ENCODE results near the gene CHRNA4. TPM values are rescaled to one million over a fixed set of nuclear protein-coding genes. Genes with fewer than 3 reads are reported as not detected.

CHRNA4 gene
- total and polyA plus RNA-seq, 2 of the 4 experiments (the other 2 are of a cell fraction), result not detected

DNA sequence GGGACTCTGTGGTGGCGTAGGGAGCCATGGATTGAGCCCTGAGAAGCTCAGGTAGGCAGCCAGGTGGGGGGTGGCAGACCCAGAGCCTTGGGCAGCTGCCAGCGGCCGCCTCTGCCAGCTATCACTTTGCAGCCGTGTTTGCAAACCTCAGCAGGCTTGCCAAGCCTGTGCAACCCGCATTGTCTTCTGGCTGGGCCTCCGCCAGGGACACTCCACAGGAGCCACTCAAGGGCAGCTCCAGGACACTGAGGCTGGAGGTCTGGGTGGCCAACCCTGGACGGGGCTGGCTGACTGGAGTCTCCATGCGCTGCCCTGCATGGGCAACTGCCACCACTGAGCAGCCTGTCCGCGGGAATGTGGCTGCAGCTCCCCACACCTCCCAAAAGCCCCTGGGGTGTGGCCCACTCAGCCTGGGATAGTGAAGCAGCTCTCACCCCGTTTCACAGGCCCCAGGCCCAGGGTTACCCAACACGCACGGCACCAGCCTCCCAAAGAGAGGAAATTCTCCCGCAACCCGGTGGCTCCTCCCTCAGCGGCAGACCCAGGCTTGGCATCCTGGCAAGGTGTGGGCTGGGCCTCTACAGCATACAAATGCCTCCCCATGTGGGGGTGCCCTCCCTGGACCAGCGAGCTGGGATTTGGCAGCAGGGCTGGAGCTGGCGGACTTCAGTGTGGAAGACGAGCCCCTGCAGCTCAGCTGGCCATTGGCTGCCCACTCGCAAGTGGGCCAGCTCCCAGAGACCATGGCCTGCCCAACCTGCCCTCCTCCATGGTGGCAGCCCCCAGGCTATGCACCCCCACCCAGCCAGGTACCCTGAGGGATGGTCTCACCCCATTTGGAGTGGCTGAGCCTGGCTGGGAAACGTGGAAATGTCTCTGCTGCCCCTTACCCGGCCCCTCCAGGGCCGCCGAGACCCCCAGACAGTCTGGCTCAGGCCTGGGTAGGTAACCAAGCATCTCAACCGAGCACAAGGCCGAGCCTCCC, 2.9 kb downstream of the CHRNA4 start:
- Histone ChIP-seq H3K4ac (ENCODE audit: low read depth, low read length) (no peak overlapping the region), H3K27ac (ENCODE audit: insufficient read depth, low read length) (no peak overlapping the region), H4K8ac (ENCODE audit: low read depth in 2 of 2, low read length in 2 of 2) (no peak overlapping the region), H3K27me3 (ENCODE audit: control insufficient read depth, insufficient read depth, low read length) (peaks cover 31% of the 10 kb centered on the region), H2AK5ac (ENCODE audit: low read depth, low read length) (no peak overlapping the region), H3K36me3 (ENCODE audit: control insufficient read depth, insufficient read depth, low read length) (no peaks in the 10 kb centered on the region), H4K91ac (ENCODE audit: insufficient read depth, low read depth, low read length) (no peak overlapping the region), H3K9ac (ENCODE audit: low read depth, low read length) (no peak overlapping the region), H3K79me1 (ENCODE audit: low read depth in 1 of 2, low read length in 2 of 2) (no peaks in the 10 kb centered on the region), H3K18ac (ENCODE audit: low read depth, low read length) (no peak overlapping the region), H3K4me3 (ENCODE audit: insufficient read depth, low read depth, low read length) (no peak overlapping the region), H2BK5ac (ENCODE audit: low read depth, low read length, poor library complexity, severe bottlenecking) (no peak overlapping the region), H3K4me1 (ENCODE audit: control insufficient read depth, insufficient read depth, low read length) (no peaks in the 10 kb centered on the region), H3K23ac (ENCODE audit: low read depth, low read length) (no peak overlapping the region), H2BK15ac (ENCODE audit: low read depth, low read length) (no peak overlapping the region), H4K20me1 (ENCODE audit: insufficient read depth, low read length) (no peaks in the 10 kb centered on the region), H3K9me3 (ENCODE audit: control insufficient read depth, insufficient read depth, low read length) (no peaks in the 10 kb centered on the region), H2BK120ac (ENCODE audit: low read depth, low read length) (no peak overlapping the region), H3K56ac (ENCODE audit: extremely low read depth, insufficient read depth, low read length) (no peak overlapping the region), H4K5ac (ENCODE audit: low read depth, low read length) (no peak overlapping the region), H3K14ac (replicated peaks; ENCODE audit: low read depth, low read length) (no peak overlapping the region), H2AK9ac (replicated peaks; ENCODE audit: low read depth, low read length, poor library complexity) (no peak overlapping the region), H3K9me1 (ENCODE audit: insufficient read depth, low read length) (no peaks in the 10 kb centered on the region), H2BK20ac (ENCODE audit: low read depth, low read length) (no peak overlapping the region), H2AFZ (replicated peaks; ENCODE audit: low read length, poor library complexity) (no peak overlapping the region), H3K4me2 (ENCODE audit: low read depth, low read length) (no peak overlapping the region)
- DNase-seq (no peak), ATAC-seq (ENCODE audit: low read depth) (no peak)
- in situ Hi-C loops (cut with MboI; ENCODE audit: low sequenced_read_pairs) (no loop called here), dilution Hi-C loops (cut with HindIII; ENCODE audit: low sequenced_read_pairs, unreplicated experiment) (no loop called here), intact Hi-C loops (cut with micrococcal nuclease) (no loop called here)
- 59% methylated on average over 10 of the region's 26 CpGs; no CpG with 5 or more reads in 1 of the 2 experiments for WGBS, 2 experiments (ENCODE audit: extremely low coverage in 2 of 2, insufficient read length in 1 of 2)
- BruUV-seq (replicated peaks), result no TSS peak
- ChIA-PET POLR2A (ENCODE audit: unreplicated experiment) (no interaction called here), CTCF (no interaction called here)
- no peak for TF ChIP-seq RAD21 (IDR thresholded peaks at IDR 0.05; ENCODE audit: low read length)
- TF ChIP-seq, protein P1, sequence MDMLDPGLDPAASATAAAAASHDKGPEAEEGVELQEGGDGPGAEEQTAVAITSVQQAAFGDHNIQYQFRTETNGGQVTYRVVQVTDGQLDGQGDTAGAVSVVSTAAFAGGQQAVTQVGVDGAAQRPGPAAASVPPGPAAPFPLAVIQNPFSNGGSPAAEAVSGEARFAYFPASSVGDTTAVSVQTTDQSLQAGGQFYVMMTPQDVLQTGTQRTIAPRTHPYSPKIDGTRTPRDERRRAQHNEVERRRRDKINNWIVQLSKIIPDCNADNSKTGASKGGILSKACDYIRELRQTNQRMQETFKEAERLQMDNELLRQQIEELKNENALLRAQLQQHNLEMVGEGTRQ (IDR thresholded peaks at IDR 0.05; ENCODE audit: low read depth, low read length), result no peak
- TF ChIP-seq RFX5 (IDR thresholded peaks at IDR 0.05; ENCODE audit: low read depth, low read length), result no peak
- TF ChIP-seq NFE2L2 (IDR thresholded peaks at IDR 0.05; ENCODE audit: low read depth, low read length), result no peak
- no peak for TF ChIP-seq CHD1 (IDR thresholded peaks at IDR 0.05; ENCODE audit: low read depth, low read length)
- TF ChIP-seq SMC3 (IDR thresholded peaks at IDR 0.05; ENCODE audit: low read depth, low read length), result no peak
- TF ChIP-seq CEBPB (IDR thresholded peaks at IDR 0.05; ENCODE audit: low read depth, low read length), result no peak
- TF ChIP-seq MAZ (IDR thresholded peaks at IDR 0.05; ENCODE audit: borderline replicate concordance, low read depth, low read length), result no peak
- TF ChIP-seq FOS (IDR thresholded peaks at IDR 0.05; ENCODE audit: low read depth, low read length), result no peak
- TF ChIP-seq, protein P2, sequence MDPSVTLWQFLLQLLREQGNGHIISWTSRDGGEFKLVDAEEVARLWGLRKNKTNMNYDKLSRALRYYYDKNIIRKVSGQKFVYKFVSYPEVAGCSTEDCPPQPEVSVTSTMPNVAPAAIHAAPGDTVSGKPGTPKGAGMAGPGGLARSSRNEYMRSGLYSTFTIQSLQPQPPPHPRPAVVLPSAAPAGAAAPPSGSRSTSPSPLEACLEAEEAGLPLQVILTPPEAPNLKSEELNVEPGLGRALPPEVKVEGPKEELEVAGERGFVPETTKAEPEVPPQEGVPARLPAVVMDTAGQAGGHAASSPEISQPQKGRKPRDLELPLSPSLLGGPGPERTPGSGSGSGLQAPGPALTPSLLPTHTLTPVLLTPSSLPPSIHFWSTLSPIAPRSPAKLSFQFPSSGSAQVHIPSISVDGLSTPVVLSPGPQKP (IDR thresholded peaks at IDR 0.05; ENCODE audit: borderline replicate concordance, low read depth, low read length), result no peak
- TF ChIP-seq, protein P3, sequence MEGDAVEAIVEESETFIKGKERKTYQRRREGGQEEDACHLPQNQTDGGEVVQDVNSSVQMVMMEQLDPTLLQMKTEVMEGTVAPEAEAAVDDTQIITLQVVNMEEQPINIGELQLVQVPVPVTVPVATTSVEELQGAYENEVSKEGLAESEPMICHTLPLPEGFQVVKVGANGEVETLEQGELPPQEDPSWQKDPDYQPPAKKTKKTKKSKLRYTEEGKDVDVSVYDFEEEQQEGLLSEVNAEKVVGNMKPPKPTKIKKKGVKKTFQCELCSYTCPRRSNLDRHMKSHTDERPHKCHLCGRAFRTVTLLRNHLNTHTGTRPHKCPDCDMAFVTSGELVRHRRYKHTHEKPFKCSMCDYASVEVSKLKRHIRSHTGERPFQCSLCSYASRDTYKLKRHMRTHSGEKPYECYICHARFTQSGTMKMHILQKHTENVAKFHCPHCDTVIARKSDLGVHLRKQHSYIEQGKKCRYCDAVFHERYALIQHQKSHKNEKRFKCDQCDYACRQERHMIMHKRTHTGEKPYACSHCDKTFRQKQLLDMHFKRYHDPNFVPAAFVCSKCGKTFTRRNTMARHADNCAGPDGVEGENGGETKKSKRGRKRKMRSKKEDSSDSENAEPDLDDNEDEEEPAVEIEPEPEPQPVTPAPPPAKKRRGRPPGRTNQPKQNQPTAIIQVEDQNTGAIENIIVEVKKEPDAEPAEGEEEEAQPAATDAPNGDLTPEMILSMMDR (conservative IDR thresholded peaks at IDR 0.05; ENCODE audit: low read depth, low read length), result no peak
- TF ChIP-seq BHLHE40 (IDR thresholded peaks at IDR 0.05; ENCODE audit: low read depth, low read length), result no peak
- no peak for TF ChIP-seq MAFK (IDR thresholded peaks at IDR 0.05; ENCODE audit: low read depth, low read length)
- TF ChIP-seq POLR2A (IDR thresholded peaks at IDR 0.05; ENCODE audit: low read depth, low read length), result no peak
- no peak for TF ChIP-seq RCOR1 (IDR thresholded peaks at IDR 0.05; ENCODE audit: insufficient replicate concordance, low read length)
